ENCODE measurements around the gene SLC25A22.

DNA sequence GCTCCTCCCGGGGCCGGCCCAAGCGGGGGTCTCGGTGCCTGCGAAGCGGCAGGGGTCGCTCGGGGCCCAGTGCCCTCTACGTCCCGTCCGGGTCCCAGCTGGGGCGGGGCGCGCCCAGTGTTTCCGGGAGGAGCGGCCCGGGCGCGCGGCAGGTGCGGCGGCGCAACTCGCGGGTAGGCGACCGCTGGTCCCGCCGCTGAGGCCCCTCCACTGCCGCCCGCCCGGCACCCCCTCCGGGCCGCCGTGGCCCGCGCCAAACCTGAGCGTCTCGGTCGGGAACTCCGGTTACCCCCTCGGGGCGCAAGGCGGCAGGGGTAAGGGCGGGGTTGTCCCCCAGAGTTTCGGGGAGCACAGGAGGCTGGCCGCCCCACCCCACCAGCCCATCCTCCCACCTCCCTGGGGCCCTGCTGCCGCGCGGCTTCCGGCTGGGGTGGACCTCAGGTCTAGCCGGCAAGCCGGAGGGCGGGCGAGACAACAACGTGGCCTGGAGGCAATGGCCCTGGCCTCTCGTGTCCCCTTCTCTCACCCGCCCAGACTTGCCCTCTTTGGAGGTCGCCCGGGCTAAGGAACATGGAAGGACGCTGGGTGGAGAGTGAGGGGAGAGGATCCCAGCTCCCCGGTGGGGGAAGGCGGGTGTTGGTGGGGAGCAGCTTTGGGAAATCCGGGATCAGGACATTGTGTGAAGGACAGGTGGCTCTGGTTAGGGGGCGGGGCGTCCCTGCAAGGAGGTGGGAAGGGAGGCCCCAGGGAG is 29.2 kb upstream of the SLC25A22 start:
- TF ChIP-seq, protein P1, sequence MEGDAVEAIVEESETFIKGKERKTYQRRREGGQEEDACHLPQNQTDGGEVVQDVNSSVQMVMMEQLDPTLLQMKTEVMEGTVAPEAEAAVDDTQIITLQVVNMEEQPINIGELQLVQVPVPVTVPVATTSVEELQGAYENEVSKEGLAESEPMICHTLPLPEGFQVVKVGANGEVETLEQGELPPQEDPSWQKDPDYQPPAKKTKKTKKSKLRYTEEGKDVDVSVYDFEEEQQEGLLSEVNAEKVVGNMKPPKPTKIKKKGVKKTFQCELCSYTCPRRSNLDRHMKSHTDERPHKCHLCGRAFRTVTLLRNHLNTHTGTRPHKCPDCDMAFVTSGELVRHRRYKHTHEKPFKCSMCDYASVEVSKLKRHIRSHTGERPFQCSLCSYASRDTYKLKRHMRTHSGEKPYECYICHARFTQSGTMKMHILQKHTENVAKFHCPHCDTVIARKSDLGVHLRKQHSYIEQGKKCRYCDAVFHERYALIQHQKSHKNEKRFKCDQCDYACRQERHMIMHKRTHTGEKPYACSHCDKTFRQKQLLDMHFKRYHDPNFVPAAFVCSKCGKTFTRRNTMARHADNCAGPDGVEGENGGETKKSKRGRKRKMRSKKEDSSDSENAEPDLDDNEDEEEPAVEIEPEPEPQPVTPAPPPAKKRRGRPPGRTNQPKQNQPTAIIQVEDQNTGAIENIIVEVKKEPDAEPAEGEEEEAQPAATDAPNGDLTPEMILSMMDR (conservative IDR thresholded peaks at IDR 0.05), result no peak
- TF ChIP-seq EZH2 (IDR thresholded peaks at IDR 0.05; ENCODE audit: low read depth), result no peak
